ENCODE measurements around the gene DENND4A.
"Not testable (repeated sequence)": the region's sequence is repeated elsewhere in the genome, so short reads cannot be mapped to it uniquely, and the experiment has no call there.

The DENND4A gene

DNA sequence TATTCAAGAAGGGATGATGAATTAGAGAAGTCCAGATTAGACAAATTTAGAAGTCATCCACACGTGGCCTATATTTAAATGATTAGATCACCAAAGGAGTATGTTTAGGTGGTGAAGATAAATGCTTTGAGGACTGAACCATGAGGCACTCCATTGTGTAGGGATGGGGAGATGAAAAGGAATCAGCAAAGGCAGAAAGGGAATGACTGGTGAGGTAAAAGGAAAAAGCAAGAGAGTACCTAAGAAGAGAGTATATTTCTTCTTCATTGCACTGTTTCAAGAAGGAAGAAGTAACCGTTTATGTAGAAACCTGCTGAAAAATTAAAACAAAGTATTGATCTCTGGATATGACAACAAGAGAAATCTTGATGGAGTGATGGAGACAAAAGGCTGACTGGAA, 40.7 kb downstream of the DENND4A start:
- DNase-seq: no peak

DNA sequence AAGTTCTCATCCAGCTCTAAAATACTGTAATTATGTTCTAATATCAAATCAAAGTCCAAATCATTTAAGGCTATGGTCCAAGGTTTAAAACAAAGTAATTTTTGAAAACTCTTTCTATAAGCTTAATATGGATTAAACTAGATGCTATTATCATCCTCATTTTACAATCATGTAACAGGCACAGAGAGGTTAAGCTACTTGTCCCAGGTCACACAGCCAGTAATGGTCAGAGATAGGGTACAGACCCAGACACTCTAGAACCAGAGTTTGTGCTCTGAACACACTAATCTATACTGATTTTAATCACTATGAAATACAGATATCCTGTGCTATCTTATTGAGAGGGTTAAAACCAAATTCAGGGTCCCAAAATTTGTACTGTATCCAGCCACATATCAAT, 44.8 kb downstream of the DENND4A start:
- no peak for DNase-seq

DNA sequence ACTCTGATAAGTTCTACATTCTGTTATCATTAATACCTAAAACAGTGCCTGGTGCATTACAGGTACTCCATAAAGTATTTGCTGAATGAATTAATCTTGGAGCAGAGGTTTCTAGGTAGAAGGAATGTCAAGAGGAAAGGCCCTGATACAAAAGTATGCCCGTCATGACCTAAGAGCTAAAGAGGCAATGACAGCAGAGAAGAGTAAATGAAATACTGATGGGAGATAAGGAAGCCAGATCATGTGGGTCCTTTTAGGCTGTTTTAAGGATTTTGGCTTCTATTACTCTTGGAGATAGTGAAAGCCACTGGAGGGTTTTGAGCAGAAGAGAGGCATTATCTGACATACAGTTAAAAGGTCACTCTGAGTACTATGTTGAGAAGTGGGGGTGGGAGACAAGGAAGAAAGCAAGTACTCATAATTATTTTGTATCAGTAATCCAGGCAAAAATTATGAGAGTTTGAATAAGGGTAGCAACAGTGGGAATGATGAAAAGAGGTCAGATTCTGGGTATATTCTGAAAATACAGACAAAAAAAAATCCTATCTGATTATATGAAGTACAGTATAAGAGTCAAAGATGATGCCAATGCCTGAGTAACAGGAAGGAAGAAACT, 48.3 kb downstream of the DENND4A start:
- DNase-seq: no peak

DNA sequence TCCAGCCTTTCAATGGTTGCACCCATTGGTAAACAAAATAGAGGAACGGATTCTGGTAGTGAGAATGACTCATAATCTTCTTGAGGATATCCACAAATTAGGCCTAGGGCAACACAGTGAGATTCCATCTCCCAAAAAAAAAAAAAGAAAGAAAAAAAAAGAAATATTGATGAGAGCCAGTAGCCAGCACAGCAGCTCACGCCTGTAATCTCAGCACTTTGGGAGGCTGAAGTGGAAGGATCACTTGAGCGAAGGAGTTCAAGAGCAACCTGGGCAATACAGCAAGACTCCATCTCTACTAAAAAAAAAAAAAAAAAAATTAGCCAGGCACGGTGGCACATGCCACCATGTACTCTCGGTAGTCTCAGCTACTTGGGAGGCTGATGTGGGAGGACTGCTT, 51.9 kb downstream of the DENND4A start:
- DNase-seq: no peak

DNA sequence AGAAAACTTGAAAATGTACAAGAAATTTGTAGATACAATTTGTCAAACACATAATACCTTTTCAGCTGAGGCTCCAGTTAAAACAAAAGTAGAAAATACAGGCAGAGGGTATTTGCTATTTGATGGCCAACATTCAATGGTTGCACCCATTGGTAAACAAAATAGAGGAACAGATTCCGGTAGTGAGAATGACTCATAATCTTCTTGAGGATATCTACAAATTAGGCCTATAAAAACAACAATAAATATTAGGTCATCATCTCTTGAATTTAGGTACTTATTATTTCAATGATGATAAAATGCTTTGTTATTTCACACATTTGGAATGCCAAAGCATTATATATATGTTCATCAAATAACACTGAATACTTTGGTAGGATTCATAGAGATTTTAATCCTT, 53.4 kb downstream of the DENND4A start:
- DNase-seq: no peak

DNA sequence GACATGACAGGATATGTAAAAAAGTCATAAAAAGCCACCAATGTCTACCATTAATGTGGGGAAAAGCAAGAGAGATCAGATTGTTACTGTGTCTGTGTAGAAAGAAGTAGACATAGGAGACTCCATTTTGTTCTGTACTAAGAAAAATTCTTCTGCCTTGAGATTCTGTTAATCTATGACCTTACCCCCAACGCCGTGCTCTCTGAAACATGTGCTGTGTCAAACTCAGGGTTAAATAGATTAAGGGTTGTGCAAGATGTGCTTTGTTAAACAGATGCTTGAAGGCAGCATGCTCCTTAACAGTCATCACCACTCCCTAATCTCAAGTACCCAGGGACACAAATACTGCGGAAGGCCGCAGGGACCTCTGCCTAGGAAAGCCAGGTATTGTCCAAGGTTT, 58.5 kb downstream of the DENND4A start:
- DNase-seq: not testable (repeated sequence)

DNA sequence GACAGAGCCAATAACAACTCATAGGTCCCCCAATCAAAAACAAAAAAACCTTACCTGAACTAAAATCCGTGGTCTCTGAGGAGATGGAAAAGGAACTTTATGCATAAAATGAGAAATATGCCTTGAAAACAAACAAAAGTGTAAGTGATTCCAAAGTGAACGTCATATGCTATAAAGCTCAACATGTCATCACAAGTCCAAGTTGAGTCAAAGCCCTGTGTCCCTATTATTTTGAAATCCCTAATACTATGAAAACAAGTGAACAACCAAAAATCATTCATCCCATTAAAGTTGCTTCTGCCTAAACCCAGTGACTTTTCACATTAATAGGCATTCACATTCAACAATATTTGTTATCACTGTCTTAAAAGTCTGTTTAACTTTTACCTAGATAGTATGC, 59.4 kb downstream of the DENND4A start:
- no peak for DNase-seq

DNA sequence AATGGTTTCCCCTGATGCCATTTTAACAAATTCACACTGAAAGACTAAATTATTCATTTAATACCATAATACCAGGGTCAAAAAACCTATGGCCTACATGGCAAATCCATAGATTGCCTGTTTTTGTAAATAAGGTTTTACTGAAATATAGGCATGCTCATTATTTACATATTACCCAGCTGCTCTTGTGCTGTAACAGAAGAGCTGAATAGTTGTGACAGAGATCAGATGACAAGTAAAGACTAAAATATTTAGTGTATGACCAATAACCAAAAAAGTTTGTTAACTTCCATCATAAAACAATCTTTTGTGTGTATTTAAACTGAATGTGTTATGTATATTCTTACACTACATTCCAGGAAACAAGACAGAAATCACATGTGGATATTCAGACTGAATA, 60.2 kb downstream of the DENND4A start:
- DNase-seq: no peak

DNA sequence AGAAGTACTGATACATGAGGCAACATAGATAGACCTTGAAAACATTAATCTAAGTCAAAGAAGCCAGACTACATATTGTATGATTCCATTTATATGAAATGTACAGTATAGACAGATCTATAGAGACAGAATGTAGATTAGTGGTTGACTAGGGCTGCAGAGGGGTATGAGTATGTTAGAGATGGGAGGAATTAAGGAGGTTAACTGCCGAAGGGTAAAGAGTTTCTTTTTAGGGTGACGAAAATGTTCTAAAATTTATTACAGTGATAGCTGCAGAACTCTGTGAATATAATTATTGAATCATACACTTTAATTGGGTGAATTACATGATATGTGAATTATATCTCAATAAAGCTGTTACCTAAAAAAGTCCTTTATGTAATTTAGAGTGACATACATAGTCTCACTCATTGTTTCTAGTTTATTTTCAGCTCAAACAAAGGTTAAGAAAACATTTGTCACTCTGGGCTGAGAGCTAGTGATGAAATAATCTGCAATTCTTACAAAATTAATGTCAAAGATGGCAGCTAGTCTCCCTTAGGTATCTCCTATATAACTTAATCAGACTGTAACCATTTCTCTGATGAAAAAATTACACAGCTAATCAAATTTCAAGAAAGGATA, 61.4 kb downstream of the DENND4A start:
- no peak for DNase-seq

DNA sequence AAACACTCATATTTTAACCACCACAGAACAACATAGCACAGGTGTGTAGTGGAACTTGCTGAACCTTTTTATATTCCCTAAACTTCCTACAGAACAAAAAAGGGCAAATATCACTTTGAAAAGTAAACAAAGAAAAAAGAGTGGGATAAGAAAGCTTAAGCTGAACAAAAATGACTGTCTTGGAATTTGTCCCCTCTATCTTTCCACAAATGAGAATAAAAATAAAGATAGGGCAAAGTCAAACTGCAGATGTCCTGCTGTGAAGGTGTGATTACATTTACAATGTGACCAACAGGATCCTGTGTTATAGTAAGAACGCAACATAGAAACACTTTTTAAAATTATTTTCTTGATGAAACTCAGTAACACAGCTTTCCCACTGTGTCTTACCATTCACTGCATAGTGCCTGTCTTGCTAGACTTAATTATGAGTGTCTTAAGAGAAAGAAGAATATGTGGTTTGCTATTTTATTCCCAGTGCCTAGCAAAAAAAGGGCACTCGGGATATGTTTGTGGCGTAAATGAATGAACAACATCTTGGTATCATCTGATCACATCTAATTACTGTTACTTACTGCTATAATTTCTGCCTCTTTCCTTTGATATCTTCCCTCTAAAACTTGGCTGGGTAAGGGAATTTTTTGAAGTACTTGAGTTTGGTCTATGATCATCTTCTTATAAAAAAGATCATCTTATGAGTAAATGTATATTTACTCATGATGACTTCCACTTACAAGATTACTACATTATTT, 67.5 kb downstream of the DENND4A start:
- no peak for DNase-seq

DNA sequence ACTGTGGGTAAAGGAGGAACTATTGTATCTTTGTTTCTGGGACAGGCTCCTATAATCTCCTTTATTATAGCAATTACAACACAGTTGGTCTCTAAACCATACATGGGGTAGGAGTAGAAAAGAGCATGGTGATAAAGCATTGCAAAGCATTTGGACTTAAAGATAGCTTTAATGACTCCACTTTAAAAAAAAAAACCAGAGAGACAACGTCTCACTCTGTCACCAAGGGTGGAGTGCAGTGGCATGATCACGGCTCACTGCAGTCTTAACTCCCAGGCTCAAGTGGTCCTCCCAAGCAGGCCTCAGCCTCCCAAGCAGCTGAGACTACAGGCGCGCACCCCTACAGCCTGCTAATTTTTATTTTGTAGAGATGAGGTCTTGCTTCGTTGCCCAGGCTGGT, 68.2 kb downstream of the DENND4A start:
- DNase-seq: no peak

DNA sequence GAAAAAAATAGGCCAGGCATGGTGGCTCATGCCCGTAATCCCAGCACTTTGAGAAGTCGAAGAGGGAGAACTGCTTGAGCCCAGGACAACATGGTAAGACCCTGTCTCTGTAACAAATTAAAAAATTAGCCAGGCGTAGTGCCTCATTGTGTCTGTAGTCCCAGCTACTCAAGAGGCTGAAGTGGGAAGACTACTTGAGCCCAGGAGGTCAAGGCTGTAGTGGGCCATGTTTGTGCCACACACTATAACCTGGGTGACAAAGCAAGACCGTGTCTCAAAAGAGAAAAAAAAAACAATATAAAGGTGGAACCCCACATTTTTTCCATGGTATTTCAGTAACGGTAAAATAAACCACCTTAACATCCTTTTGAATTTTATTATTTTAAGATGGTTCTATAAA, 69.9 kb downstream of the DENND4A start:
- DNase-seq: no peak

DNA sequence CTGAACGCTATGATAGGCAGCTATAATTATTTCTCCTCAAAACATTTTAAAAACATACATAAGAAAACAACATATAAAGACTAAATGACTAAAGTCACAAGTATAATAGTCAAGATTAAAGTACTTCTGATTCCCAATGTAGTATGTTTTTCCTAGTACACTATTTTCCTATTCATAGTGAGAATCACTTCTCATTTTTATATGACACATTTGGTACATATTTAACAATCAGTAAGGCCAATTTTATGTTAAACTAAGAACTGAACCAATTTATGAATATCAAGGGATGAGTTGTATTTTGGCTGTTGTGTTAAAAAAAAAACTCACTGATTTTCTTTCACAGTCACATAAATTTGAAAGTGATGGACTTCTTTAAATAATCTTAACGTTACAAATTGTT, 79.7 kb downstream of the DENND4A start:
- DNase-seq: no peak

DNA sequence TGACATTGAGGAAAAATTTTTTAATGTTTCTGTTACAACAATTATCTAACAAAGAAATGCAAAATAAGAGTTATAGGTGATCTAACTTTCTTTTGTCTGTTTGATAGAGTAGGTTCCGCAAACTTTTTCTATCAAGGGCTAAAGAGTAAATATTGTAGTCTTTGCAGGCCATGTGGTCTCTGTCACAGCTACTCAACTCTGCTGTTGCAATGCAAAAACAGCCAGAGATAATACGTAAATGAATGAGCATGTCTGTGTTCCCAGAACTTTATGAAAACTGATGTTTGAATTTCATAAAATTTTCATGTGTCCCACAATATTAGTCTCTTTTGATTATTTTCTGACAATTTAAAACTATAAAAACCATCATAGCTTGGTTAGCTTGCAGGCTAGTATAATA, 97.0 kb downstream of the DENND4A start:
- no peak for DNase-seq

DNA sequence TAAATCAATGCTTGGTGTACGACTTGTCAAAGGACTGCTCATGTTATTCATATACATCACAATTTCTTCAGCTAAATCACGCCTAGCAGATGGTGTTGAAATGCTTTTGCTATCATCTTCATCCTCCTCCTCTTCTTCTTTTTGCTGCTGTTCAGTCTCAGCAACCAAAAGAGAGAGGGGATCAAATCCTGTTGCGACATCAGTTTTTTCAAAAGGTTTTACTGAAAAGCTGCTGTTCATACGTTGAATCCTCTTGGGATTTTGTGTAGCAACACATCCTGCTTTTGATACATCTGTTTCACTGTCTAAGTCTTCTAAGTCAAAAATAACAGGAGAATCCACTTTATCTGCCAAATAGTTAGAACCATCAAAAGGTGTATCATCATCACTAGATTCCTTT, 101.3 kb downstream of the DENND4A start:
- DNase-seq: no peak

DNA sequence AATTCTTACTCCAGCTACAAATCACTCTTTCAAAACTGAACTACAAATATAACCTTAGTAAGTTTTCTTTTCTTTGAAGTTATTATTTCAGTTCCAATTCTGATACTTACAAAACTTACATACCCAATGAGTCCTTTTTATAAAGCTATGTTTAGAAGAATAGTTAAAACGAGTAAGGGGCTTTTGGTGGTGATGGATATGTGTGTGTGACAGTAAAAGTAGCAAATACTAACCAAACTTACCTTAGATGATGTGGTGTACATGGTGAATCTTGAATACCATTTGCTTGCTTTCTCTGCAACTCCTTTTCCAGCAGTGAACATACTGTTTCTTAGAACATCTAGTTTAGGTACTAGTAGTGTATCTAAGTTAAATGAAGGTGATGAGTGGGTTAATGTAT, 101.9 kb downstream of the DENND4A start:
- DNase-seq: no peak

DNA sequence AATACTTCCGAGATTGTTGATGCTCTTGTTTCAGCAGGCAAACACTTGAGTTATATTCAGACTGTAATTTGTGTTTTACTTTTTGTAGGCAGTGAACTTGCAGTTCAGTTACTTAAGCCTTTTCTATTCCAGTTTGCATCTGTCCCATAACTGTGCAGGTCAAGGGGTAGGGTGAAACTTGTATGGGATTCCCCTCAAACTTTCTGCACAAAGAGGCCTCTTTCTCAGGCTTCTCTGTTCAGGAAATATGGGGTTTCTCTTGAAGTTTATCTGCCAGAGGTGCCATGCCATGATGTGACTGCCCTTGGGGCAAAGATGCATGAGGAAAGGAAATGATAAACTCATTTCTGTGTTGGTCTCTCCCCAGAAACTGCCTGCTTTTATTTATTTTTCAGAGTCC, 103.6 kb downstream of the DENND4A start:
- no peak for DNase-seq

DNA sequence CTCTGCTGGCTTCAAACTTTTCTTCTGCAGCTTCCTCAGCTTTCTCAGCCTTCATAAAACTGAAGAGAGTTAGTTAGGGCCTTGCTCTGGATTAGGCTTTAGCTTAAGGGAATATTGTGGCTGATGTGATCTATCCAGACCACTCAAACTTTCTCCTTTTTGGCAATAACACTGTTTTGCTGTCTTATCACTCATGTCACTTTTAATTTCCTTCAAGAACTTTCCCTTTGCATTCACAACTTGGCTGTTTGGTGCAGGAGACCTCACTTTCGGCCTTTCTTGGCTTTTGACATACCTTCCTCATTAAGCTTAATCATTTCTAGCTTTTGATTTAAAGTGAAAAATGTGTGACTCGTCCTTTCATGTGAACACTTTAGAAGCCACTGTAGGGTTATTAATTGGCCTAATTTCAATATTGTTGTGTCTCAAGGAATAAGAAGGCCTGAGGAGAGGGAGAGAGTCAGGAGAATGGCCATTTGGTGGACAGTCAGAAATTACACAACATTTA, 109.6 kb downstream of the DENND4A start:
- DNase-seq: no peak

DNA sequence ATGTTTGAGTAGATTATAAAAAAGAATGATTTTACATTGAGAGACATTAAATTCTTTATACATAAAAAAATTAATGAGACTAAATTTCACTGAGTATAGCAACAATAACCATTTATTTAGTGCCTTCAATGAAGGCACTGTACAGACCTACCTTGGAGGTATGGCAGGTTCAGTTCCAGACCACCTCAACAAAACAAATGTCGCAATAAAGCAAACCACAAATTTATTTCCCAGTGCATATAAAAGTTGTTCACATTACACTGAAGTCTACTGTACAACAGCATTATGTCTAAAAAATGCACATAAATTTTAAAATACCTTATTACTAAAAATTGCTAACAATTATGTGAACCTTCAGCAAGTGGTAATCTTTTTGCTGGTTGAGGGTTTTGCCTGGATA, 111.5 kb downstream of the DENND4A start:
- DNase-seq: no peak

DNA sequence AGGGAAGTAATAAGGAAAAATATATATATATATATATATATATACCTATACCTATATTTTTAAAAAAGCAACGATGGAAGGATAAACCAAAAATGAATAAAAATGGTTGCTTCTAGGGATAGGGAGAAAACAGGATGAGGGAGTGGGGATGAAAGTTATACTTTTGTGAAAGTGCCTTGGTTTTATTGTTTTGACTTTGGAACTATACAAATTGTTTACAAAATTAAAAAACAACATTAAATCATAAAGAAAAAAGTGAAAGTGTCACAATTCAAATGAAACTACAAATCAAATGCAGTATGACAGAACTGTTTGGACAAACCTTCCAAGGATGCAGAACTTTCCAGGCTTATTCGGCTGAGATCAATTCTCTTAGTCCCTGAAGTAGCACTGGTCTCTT, 116.0 kb downstream of the DENND4A start:
- no peak for DNase-seq

DNA sequence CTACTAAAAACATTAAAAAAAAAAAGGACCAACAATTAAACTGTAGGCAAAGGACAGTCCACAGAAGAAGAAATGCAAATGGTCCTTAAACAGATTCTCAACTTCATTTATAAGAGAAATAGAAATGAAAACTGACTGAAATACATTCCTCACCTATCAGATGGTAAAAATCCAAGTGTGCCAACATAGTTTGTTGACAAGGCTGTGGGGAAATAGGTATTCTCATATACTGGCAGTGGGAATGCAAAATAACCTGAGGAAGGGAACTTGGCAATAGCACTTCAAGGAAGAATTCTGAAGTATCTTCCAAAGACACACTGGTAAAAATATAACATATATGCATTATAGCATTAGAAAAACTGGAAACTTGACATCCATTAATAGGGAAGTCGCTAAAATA, 116.5 kb downstream of the DENND4A start:
- DNase-seq: no peak

DNA sequence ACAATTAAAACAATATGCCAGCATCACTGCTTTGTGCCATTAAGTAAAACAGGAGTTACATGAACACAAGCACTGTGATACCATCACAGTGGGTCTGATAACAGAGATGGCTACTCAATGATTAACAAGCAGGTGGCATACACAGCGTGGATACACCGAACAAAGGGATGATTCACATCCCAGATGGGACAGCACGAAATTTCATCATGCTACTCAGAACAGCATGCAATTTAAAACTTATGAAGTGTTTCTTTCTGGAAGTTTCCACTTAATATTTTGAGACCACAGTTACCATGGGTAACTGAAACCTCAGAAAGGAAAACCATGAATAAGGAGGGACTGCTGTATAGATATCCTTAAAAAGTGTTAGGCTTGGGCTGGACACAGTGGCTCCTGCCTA, 125.8 kb downstream of the DENND4A start:
- DNase-seq: no peak

DNA sequence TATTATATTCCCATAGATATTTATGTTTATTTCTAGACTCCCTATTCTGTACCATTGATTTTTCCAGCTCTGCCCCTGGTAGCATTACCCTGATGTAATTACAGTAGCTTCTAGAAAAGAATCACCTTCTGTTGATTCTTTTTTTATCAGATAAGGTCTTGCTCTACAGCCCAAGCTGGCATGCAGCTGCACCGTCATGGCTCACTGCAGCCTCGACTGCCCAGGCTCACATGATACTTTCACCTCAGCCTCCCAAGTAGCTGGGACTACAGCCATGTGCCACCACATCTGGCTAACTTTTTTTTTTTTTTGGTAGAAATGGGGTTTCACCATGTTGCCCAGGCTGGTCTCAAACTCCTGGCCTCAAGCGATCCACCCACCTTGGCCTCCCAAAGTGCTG, 128.6 kb downstream of the DENND4A start:
- no peak for DNase-seq

DNA sequence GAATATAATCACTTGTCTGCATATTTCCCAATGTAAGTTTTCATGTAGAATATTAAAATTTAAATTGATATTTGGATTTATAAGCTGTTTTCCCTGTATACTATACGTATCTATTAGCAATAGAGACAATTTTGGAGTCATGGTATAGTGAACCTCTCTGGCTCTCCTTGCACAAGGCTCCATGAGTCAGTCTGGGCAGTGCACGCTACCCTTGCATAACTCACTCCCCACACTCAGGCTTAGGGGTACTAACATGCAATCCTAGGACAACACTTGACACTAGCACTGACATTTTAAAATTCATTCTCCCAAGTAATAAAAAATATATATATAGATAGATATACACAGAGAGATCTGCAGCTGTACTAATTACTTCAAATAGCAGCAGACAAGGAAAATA, 131.2 kb downstream of the DENND4A start:
- DNase-seq: no peak

Measured in stimulated activated CD4-positive, alpha-beta T cell treated with anti-CD3 and anti-CD28 coated beads, Interleukin-2, amount 100 ng/mL, for 48 hours (primary cell).